TTC549 (cell line): ENCODE measurements around the gene THBS3.
"Not testable (repeated sequence)": the region's sequence is repeated elsewhere in the genome, so short reads cannot be mapped to it uniquely, and the experiment has no call there.

ENCODE experiments used
- FAIRE-seq: peaks from 2 replicates; lab custom pipeline; 2012; peaks lifted over from hg19 to GRCh38; lab: Jason Lieb, UNC

THBS3 gene

GRCh38 chr1:155173478-155174323 is 34.0 kb downstream of the THBS3 start, which contains the start of gene TRIM46:
TSS of gene TRIM46 (plus strand) at chr1:155173849. CDS start at chr1:155173967, 118 bp downstream.
- FAIRE-seq: no peak

GRCh38 chr1:155172732-155173477 is 34.8 kb downstream of the THBS3 start, which contains the start of gene KRTCAP2:
TSS of gene KRTCAP2 (minus strand) at chr1:155173304. CDS start at chr1:155173224, 80 bp downstream.
- FAIRE-seq: peak; percentile 85

DNA sequence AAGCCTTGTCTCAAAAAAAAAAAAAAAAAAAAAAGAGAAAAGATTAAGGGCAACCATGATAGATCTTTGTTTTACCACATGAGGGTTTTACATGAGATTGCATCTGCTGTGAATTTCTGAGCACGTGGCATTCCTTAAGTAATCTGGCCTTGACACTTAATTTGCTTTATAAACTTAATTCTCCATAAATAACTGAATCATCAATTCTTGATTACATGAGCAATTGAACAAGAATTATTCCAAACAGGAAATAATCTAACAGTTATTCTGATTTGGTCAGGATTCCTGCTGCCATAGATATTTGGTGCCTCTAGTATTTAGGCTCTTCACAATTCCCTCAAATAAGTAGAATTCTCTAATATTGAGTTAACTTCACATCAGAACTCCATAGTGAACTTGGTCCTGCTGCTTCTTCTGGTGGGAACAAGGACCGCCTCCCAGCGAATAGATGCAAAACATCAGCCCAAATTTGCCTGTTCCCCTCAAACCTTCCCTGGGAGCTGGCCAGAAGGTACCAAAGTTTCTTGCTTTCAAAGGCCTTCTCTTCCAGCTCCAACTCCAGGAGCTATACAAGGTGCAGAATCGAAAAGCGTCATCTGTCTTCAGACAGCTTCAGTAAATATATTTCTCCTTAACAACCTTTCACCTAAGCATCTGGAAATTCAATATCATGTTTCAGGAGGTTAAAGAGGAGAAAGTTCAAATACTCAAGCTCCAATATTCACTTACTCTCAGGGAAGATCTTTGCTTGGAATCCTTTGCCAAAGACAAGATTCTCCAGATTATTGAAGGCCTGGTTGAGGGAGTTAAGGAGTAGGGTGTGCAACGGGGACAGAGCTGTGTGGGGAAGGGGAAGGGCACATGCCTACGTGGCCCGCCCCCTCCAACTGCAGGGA is 35.6 kb downstream of the THBS3 start:
- no peak for FAIRE-seq

- FAIRE-seq: no peak
Observed at GRCh38 chr1:155170806-155171205, 36.9 kb downstream of the THBS3 start.

GRCh38 chr1:155170101-155170785 is 37.5 kb downstream of the THBS3 start:
- no peak for FAIRE-seq

- FAIRE-seq: no peak
Observed at GRCh38 chr1:155169541-155169940, 38.2 kb downstream of the THBS3 start.

DNA sequence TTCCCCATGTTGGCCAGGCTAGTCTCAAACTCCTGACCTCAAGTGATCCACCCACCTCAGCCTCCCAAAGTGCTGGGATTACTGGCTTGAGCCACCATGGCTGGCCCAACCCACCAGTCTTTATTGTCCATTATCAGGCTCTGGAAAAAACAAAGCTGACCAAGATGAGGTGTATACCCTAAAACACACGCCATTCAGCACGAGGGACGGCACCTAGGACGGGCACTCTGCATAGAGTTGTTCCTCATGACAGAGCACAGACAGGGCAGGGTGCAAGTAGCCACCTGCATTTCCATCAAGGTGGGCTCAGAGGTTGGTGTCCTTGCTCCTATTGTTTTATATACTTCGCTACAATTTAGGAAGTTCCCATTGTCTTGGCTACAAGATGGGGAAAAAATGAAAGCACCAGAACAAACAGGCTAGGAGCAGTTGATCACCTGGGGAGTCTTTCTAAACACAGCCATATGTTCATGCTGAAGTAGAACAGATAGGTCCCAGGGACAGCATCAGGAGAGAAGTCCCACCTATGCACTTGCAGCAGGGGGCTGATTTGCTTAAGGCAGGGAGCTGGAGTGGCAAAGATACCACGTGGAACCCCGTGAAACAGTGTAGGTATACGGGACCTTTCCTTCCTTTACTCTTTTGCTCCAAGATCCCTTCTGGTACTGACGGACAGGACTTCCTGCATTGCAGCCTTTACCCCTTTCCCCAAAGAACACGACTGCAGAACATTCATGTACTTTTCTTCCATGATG is 39.1 kb downstream of the THBS3 start:
- FAIRE-seq: no peak

- FAIRE-seq: not testable (repeated sequence)
Observed at GRCh38 chr1:155168105-155168445, 39.6 kb downstream of the THBS3 start.

DNA sequence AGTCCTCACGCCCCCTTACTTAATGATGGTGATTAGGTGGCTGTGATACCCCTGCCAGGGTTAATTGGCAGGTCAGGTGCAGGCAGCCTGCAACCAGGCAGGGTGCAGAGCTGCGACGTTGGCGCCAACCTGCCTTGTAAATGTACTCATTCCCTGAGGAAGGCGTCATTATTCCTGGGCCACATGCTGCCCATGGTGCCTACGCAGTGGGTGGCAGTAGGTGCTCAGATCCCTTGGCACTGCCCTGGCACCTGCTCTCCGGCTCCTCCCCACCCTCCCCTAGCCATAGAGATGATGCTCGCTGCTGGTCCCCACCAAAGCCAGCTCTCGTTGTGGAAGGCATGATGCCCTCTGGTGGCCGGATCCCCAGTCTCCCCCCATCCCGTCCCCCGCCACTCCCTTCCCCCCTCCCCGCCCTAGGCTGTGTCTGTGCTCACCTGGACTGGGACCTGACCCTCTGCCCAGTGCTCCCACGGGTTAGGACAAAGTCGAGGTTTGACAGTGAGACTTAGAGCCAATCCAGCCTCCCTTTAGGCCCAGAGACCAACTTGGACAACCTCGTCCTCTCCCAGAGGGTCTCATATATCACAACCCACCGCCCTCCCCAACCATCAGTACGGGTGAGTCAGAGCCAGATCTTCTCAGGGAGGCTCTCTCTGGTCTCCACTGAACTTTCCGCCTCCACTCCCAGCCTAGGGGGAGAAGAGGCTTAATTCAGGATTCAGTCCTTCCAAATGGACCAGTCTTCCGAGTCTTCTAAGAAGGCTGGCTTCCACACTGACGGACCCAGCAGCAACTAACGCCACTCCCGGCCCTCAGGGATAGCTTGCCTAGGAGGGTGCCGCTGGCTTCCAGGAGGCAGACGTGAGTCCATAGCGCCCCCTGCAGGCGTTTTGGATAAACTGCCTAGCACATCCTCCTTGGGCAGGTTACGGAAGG is 40.3 kb downstream of the THBS3 start:
- FAIRE-seq: peak; percentile 91

- no peak for FAIRE-seq
Observed at GRCh38 chr1:155166471-155167165, 41.1 kb downstream of the THBS3 start.

DNA sequence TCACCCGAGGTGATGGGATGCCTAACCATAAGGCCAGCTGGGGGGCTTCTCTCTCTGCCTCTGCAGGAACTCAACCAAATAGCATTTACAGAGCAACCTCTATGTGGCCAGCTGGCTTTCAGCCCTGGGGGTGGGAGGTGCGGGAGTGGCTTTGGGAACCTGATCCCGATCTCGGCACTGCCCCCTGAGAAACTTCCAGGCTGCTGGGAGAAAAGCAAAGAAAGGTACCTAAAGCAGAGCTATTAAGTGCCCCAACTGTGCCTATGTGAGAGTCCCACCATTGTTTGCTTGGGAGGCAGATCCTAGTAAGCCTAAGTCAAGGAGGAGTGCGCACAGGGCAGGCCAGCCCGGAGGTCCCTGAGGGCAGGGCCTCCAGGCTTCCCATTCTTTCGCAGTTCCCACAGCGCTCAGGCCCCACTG is 41.6 kb downstream of the THBS3 start:
- no peak for FAIRE-seq

GRCh38 chr1:155164625-155165024 is 43.1 kb downstream of the THBS3 start:
- FAIRE-seq: not testable (repeated sequence)

GRCh38 chr1:155163785-155164184 is 43.9 kb downstream of the THBS3 start:
- not testable (repeated sequence) for FAIRE-seq

- FAIRE-seq: not testable (repeated sequence)
Observed at GRCh38 chr1:155162631-155163030, 45.1 kb downstream of the THBS3 start.

GRCh38 chr1:155160128-155160527 is 47.6 kb downstream of the THBS3 start:
- FAIRE-seq: no peak

- no peak for FAIRE-seq
Observed at GRCh38 chr1:155158991-155159390, 48.7 kb downstream of the THBS3 start.

DNA sequence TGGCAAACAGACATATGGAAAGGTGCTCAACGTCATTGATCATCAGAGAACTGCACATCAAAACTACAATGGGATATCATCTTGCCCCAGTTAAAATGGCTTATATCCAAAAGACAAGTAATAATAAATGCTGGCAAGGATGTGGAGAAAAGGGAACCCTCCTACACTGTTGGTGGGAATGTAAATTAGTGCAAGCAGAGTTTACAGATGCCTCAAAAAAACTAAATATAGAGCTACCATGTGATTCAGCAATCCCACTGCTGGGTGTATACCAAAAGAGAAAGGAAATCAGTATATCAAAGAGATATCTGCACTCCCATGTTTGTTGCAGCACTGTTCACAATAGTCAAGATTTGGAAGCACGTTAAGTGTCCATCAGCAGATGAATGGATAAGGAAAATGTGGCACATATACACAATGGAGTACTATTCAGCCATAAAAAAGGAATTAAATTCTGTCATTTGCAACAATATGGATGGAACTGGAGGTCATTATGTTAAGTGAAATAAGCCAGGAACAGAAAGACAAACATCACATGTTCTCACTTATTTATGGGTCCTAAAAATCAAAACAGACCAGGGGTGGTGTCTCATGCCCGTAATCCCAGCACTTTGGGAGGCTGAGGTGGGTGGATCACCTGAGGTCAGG is 51.6 kb downstream of the THBS3 start:
- FAIRE-seq: not testable (repeated sequence)
